Measurements from ENCODE around the gene BTBD16.

The BTBD16 gene

GRCh38 chr10:122373721-122374120 is 102.6 kb downstream of the BTBD16 start:
- no peak for DNase-seq (ENCODE audit: low read depth in 2 of 2)

- DNase-seq (ENCODE audit: low read depth in 2 of 2) = peak; percentile 86 to 88
Observed at GRCh38 chr10:122374237-122374858, 103.3 kb downstream of the BTBD16 start, which contains the start of gene PLEKHA1. TSS of gene PLEKHA1 (plus strand) at chr10:122374708. CDS start at chr10:122393201, 18,493 bp downstream.

GRCh38 chr10:122374859-122375678 is 104.0 kb downstream of the BTBD16 start:
- DNase-seq (ENCODE audit: low read depth in 2 of 2) = peak; percentile 49 to 50

- DNase-seq (ENCODE audit: low read depth in 2 of 2) = no peak
Observed at GRCh38 chr10:122375679-122376160, 104.6 kb downstream of the BTBD16 start.

GRCh38 chr10:122376364-122376961 is 105.4 kb downstream of the BTBD16 start:
- no peak for DNase-seq (ENCODE audit: low read depth in 2 of 2)

GRCh38 chr10:122379041-122379440 is 107.9 kb downstream of the BTBD16 start:
- no peak for DNase-seq (ENCODE audit: low read depth in 2 of 2)

GRCh38 chr10:122379537-122379936 is 108.4 kb downstream of the BTBD16 start:
- no peak for DNase-seq (ENCODE audit: low read depth in 2 of 2)

- no peak for DNase-seq (ENCODE audit: low read depth in 2 of 2)
Observed at GRCh38 chr10:122380703-122381102, 109.6 kb downstream of the BTBD16 start.

- no peak for DNase-seq (ENCODE audit: low read depth in 2 of 2)
Observed at GRCh38 chr10:122381680-122382079, 110.6 kb downstream of the BTBD16 start.

GRCh38 chr10:122386514-122386913 is 115.4 kb downstream of the BTBD16 start:
- DNase-seq (ENCODE audit: low read depth in 2 of 2) = no peak

GRCh38 chr10:122387572-122387971 is 116.5 kb downstream of the BTBD16 start:
- no peak for DNase-seq (ENCODE audit: low read depth in 2 of 2)
